ENCODE measurements around the gene PASK.

The PASK gene

GRCh38 chr2:241088791-241089732 is 60.2 kb downstream of the PASK start:
- H3K36me3 ChIP-seq (ENCODE audit: control insufficient read depth, insufficient read depth, low read length): peaks cover 61% of the 10 kb centered on the region
- no peak overlapping the region for H3K9ac ChIP-seq (ENCODE audit: low read length)
- no peaks in the 10 kb centered on the region for H3K9me3 ChIP-seq (ENCODE audit: control insufficient read depth, insufficient read depth, low read depth, low read length)
- H3K4me1 ChIP-seq (ENCODE audit: control insufficient read depth, insufficient read depth, low read length): peaks cover 3% of the 10 kb centered on the region; the same call in 1 of the 2 replicates
- H3K27ac ChIP-seq (ENCODE audit: low read depth, low read length): no peak overlapping the region
- H3K4me3 ChIP-seq (ENCODE audit: low read depth, low read length): no peak overlapping the region
- no peaks in the 10 kb centered on the region for H3K27me3 ChIP-seq (ENCODE audit: control insufficient read depth, insufficient read depth, low read length)

GRCh38 chr2:241088376-241088775 is 60.9 kb downstream of the PASK start:
- peaks cover 55% of the 10 kb centered on the region for H3K36me3 ChIP-seq (ENCODE audit: control insufficient read depth, insufficient read depth, low read length)
- no peak overlapping the region for H3K27ac ChIP-seq (ENCODE audit: low read depth, low read length)

GRCh38 chr2:241087420-241088268 is 61.6 kb downstream of the PASK start:
- Histone ChIP-seq H3K36me3 (ENCODE audit: control insufficient read depth, insufficient read depth, low read length) (peaks cover 49% of the 10 kb centered on the region), H3K9ac (ENCODE audit: low read length) (no peak overlapping the region), H3K27me3 (ENCODE audit: control insufficient read depth, insufficient read depth, low read length) (no peaks in the 10 kb centered on the region), H3K27ac (ENCODE audit: low read depth, low read length) (no peak overlapping the region), H3K4me3 (ENCODE audit: low read depth, low read length) (no peak overlapping the region), H3K9me3 (ENCODE audit: control insufficient read depth, insufficient read depth, low read depth, low read length) (no peaks in the 10 kb centered on the region), H3K4me1 (ENCODE audit: control insufficient read depth, insufficient read depth, low read length) (no peaks in the 10 kb centered on the region)

More at GRCh38 chr2:241088376-241088775, 60.9 kb downstream of the PASK start:
- H3K27me3 ChIP-seq (ENCODE audit: control insufficient read depth, insufficient read depth, low read length): no peaks in the 10 kb centered on the region
- no peaks in the 10 kb centered on the region for H3K4me1 ChIP-seq (ENCODE audit: control insufficient read depth, insufficient read depth, low read length)
- H3K4me3 ChIP-seq (ENCODE audit: low read depth, low read length): no peak overlapping the region
- H3K9ac ChIP-seq (ENCODE audit: low read length): no peak overlapping the region
- no peaks in the 10 kb centered on the region for H3K9me3 ChIP-seq (ENCODE audit: control insufficient read depth, insufficient read depth, low read depth, low read length)

GRCh38 chr2:241084856-241085444 is 64.3 kb downstream of the PASK start:
- no peak overlapping the region for H3K27ac ChIP-seq (ENCODE audit: low read depth, low read length)
- H3K4me1 ChIP-seq (ENCODE audit: control insufficient read depth, insufficient read depth, low read length): no peaks in the 10 kb centered on the region
- H3K4me3 ChIP-seq (ENCODE audit: low read depth, low read length): no peak overlapping the region
- no peaks in the 10 kb centered on the region for H3K9me3 ChIP-seq (ENCODE audit: control insufficient read depth, insufficient read depth, low read depth, low read length)
- peaks cover 33% of the 10 kb centered on the region for H3K36me3 ChIP-seq (ENCODE audit: control insufficient read depth, insufficient read depth, low read length)
- no peaks in the 10 kb centered on the region for H3K27me3 ChIP-seq (ENCODE audit: control insufficient read depth, insufficient read depth, low read length)
- no peak overlapping the region for H3K9ac ChIP-seq (ENCODE audit: low read length)

- Histone ChIP-seq H3K4me1 (ENCODE audit: control insufficient read depth, insufficient read depth, low read length) (no peaks in the 10 kb centered on the region), H3K27ac (ENCODE audit: low read depth, low read length) (no peak overlapping the region), H3K27me3 (ENCODE audit: control insufficient read depth, insufficient read depth, low read length) (no peaks in the 10 kb centered on the region), H3K9me3 (ENCODE audit: control insufficient read depth, insufficient read depth, low read depth, low read length) (no peaks in the 10 kb centered on the region), H3K4me3 (ENCODE audit: low read depth, low read length) (no peak overlapping the region), H3K9ac (ENCODE audit: low read length) (no peak overlapping the region), H3K36me3 (ENCODE audit: control insufficient read depth, insufficient read depth, low read length) (peaks cover 16% of the 10 kb centered on the region)
Measured at GRCh38 chr2:241083091-241083415, 66.2 kb downstream of the PASK start.

- no peaks in the 10 kb centered on the region for H3K27me3 ChIP-seq (ENCODE audit: control insufficient read depth, insufficient read depth, low read length)
- H3K27ac ChIP-seq (ENCODE audit: low read depth, low read length): no peak overlapping the region
- H3K4me1 ChIP-seq (ENCODE audit: control insufficient read depth, insufficient read depth, low read length): no peaks in the 10 kb centered on the region
- no peaks in the 10 kb centered on the region for H3K9me3 ChIP-seq (ENCODE audit: control insufficient read depth, insufficient read depth, low read depth, low read length)
- H3K4me3 ChIP-seq (ENCODE audit: low read depth, low read length): no peak overlapping the region
- peak overlapping the region; percentile 9 for H3K9ac ChIP-seq (ENCODE audit: low read length)
- H3K36me3 ChIP-seq (ENCODE audit: control insufficient read depth, insufficient read depth, low read length): peaks cover 11% of the 10 kb centered on the region
Measured at GRCh38 chr2:241082341-241083090, 66.8 kb downstream of the PASK start.

- Histone ChIP-seq H3K4me3 (ENCODE audit: low read depth, low read length) (no peak overlapping the region), H3K4me1 (ENCODE audit: control insufficient read depth, insufficient read depth, low read length) (no peaks in the 10 kb centered on the region), H3K9ac (ENCODE audit: low read length) (peak overlapping the region; percentile 9), H3K27ac (ENCODE audit: low read depth, low read length) (no peak overlapping the region), H3K27me3 (ENCODE audit: control insufficient read depth, insufficient read depth, low read length) (no peaks in the 10 kb centered on the region), H3K36me3 (ENCODE audit: control insufficient read depth, insufficient read depth, low read length) (peaks cover 4% of the 10 kb centered on the region; the same call in 1 of the 2 replicates), H3K9me3 (ENCODE audit: control insufficient read depth, insufficient read depth, low read depth, low read length) (no peaks in the 10 kb centered on the region)
Measured at GRCh38 chr2:241081643-241082340, 67.5 kb downstream of the PASK start.

GRCh38 chr2:241081190-241081642 is 68.1 kb downstream of the PASK start:
- Histone ChIP-seq H3K27me3 (ENCODE audit: control insufficient read depth, insufficient read depth, low read length) (no peaks in the 10 kb centered on the region), H3K9ac (ENCODE audit: low read length) (no peak overlapping the region), H3K36me3 (ENCODE audit: control insufficient read depth, insufficient read depth, low read length) (no peaks in the 10 kb centered on the region), H3K9me3 (ENCODE audit: control insufficient read depth, insufficient read depth, low read depth, low read length) (no peaks in the 10 kb centered on the region), H3K27ac (ENCODE audit: low read depth, low read length) (no peak overlapping the region), H3K4me3 (ENCODE audit: low read depth, low read length) (no peak overlapping the region), H3K4me1 (ENCODE audit: control insufficient read depth, insufficient read depth, low read length) (no peaks in the 10 kb centered on the region)

- H3K4me1 ChIP-seq (ENCODE audit: control insufficient read depth, insufficient read depth, low read length): no peaks in the 10 kb centered on the region
- H3K36me3 ChIP-seq (ENCODE audit: control insufficient read depth, insufficient read depth, low read length): no peaks in the 10 kb centered on the region
- H3K27ac ChIP-seq (ENCODE audit: low read depth, low read length): no peak overlapping the region
- no peaks in the 10 kb centered on the region for H3K9me3 ChIP-seq (ENCODE audit: control insufficient read depth, insufficient read depth, low read depth, low read length)
- no peak overlapping the region for H3K4me3 ChIP-seq (ENCODE audit: low read depth, low read length)
- no peaks in the 10 kb centered on the region for H3K27me3 ChIP-seq (ENCODE audit: control insufficient read depth, insufficient read depth, low read length)
- no peak overlapping the region for H3K9ac ChIP-seq (ENCODE audit: low read length)
Measured at GRCh38 chr2:241080405-241081189, 68.7 kb downstream of the PASK start.

Data from HUES6 (cell line).